K562 (cell line): ENCODE measurements around the gene PLCB3. TPM values are rescaled to one million over a fixed set of nuclear protein-coding genes. Genes with fewer than 3 reads are reported as not detected.

Experiments used
- GTF2B ChIP-seq: IDR thresholded peaks from 2 replicates; pipeline ENCODE4 v1.6.1; 2011; ENCODE audit not compliant: insufficient read length; ENCODE audit errors: extremely low read depth
- HMGN3 ChIP-seq: IDR thresholded peaks from 2 replicates; pipeline ENCODE4 v1.6.1; 2011; ENCODE audit warnings: borderline replicate concordance, low read depth, mild to moderate bottlenecking, mixed read lengths, low read length; ENCODE audit not compliant: insufficient read length; ENCODE audit errors: extremely low read depth
- ILF3 ChIP-seq: fragments of 450-650 bp; IDR thresholded peaks from 2 replicates; pipeline ENCODE4 v1.6.1; 2018; ENCODE audit warnings: antibody characterized with exemption, mild to moderate bottlenecking, moderate library complexity, borderline replicate concordance
- IRF2 ChIP-seq: sonication (generic); formaldehyde crosslinking; IDR thresholded peaks from 2 replicates; pipeline ENCODE4 v1.8.1; 2022; ENCODE audit warnings: mild to moderate bottlenecking, missing genetic modification reagents
- KLF10 ChIP-seq: fragments of 250-450 bp; sonication (Bioruptor Pico); IDR thresholded peaks from 2 replicates; pipeline ENCODE4 v1.6.1; 2021; ENCODE audit warnings: matching md5 sums
- KLF16 ChIP-seq: IDR thresholded peaks from 2 replicates; pipeline ENCODE4 v1.6.1; 2016; ENCODE audit warnings: antibody characterized with exemption
- NBN ChIP-seq: fragments of 450-650 bp; IDR thresholded peaks from 2 replicates; pipeline ENCODE4 v1.6.1; 2016; ENCODE audit warnings: low read depth, mild to moderate bottlenecking
- NR4A1 ChIP-seq, 2 experiments: fragments of 250-450 bp in 1 of 2; fragments of 450-650 bp in 1 of 2; sonication (Bioruptor Pico) in 1 of 2; IDR thresholded peaks; 2 replicates each; pipeline versions ENCODE4 v1.4.0 to v1.6.1; 2016 to 2020; ENCODE audit warnings: mild to moderate bottlenecking in 2 of 2, missing compliant biosample characterization in 1 of 2, missing genetic modification characterization in 1 of 2, moderate library complexity in 1 of 2
- PCBP2 ChIP-seq: fragments of 200-400 bp; formaldehyde crosslinking; IDR thresholded peaks from 2 replicates; pipeline ENCODE4 v1.6.1; 2018; ENCODE audit warnings: low read length, low read depth, mild to moderate bottlenecking, moderate library complexity; ENCODE audit not compliant: poor library complexity, severe bottlenecking
- RAD21 ChIP-seq, 2 experiments: fragments of 250-450 bp in 1 of 2; fragments of 450-650 bp in 1 of 2; sonication (Bioruptor Pico) in 1 of 2; formaldehyde crosslinking in 1 of 2; IDR thresholded peaks in 1 of 2; conservative IDR thresholded peaks in 1 of 2; 2 replicates each; pipeline versions ENCODE4 v1.4.0 to v1.8.0; 2020 to 2022; ENCODE audit warnings: mild to moderate bottlenecking in 2 of 2, moderate library complexity in 1 of 2
- RBBP5 ChIP-seq: fragments of 200-600 bp; sonication (generic); IDR thresholded peaks from 2 replicates; pipeline ENCODE4 v1.6.1; 2012; ENCODE audit warnings: borderline replicate concordance, mild to moderate bottlenecking, low read length, control low read depth, inconsistent platforms; ENCODE audit not compliant: insufficient read depth, poor library complexity, severe bottlenecking
- RBFOX2 ChIP-seq: fragments of 200-400 bp; formaldehyde crosslinking; IDR thresholded peaks from 2 replicates; pipeline ENCODE4 v1.6.1; 2017; ENCODE audit warnings: low read depth, mild to moderate bottlenecking, low read length, moderate library complexity
- SMARCB1 ChIP-seq: IDR thresholded peaks from 2 replicates; pipeline ENCODE4 v1.6.1; 2011; ENCODE audit warnings: improper control_type of control experiment, low read depth; ENCODE audit not compliant: insufficient read length
- SRF ChIP-seq, 2 experiments: fragments of 250-450, 450-650 bp in 1 of 2; sonication (Bioruptor Pico) in 1 of 2; sonication (generic) in 1 of 2; formaldehyde crosslinking; IDR thresholded peaks; 2 replicates each; pipeline versions ENCODE4 v1.5.0 to v1.5.1; 2020 to 2022; ENCODE audit warnings: mild to moderate bottlenecking in 1 of 2, missing genetic modification reagents in 1 of 2
- ZBTB12 ChIP-seq: fragments of 250-450 bp; sonication (Bioruptor Pico); IDR thresholded peaks from 2 replicates; pipeline ENCODE4 v1.4.0; 2020
- ZFX ChIP-seq: sonication (generic); formaldehyde crosslinking; IDR thresholded peaks from 2 replicates; pipeline ENCODE4 v1.8.0; 2022; ENCODE audit warnings: mild to moderate bottlenecking, missing genetic modification reagents, moderate library complexity
- ZNF134 ChIP-seq: fragments of 250-450 bp; sonication (Bioruptor Pico); conservative IDR thresholded peaks from 2 replicates; pipeline ENCODE4 v1.4.0; 2020
- ZNF175 ChIP-seq: fragments of 200-800 bp; sonication (Bioruptor generic); IDR thresholded peaks from 2 replicates; pipeline ENCODE4 v1.6.1; 2016; ENCODE audit warnings: low read depth, mild to moderate bottlenecking, missing genetic modification characterization, missing compliant biosample characterization
- ZNF830 ChIP-seq: fragments of 250-450 bp; sonication (Bioruptor Pico); IDR thresholded peaks from 2 replicates; pipeline ENCODE4 v1.5.0; 2021; ENCODE audit warnings: mild to moderate bottlenecking
- polyA plus RNA-seq, 8 experiments: library from polyadenylated mRNA; depleted of rRNA in 4 of 8; stranded (reverse) in 5 of 8; unstranded in 3 of 8; fragments of >200 nt; fragmentation: Nextera tagmentation in 2 of 8; fragmentation: Illumina TruSeq in 1 of 8; extraction: Ambion mirVana in 2 of 8; extraction: Trizol in 1 of 8; gene quantifications; 2 replicates each; pipeline versions ENCODE4 v1.2.1 to v1.2.3, GENCODE V29; 2011 to 2014; ENCODE audit warnings: inconsistent platforms in 1 of 8, missing spikeins in 1 of 8
- total RNA-seq, 7 experiments: library from RNA; depleted of rRNA in 6 of 7; stranded (reverse); fragments of >200 nt in 6 of 7; fragmentation: Illumina TruSeq in 2 of 7; extraction: Trizol in 2 of 7; gene quantifications; 2 replicates each; pipeline versions ENCODE4 v1.2.1 to v1.2.3, GENCODE V29; 2011 to 2021; ENCODE audit warnings: low replicate concordance in 1 of 7
- TF ChIP-seq, protein P1 (sequence below): fragments of 250-450 bp; sonication (Bioruptor Pico); IDR thresholded peaks from 2 replicates; pipeline ENCODE4 v1.8.0; 2021; ENCODE audit warnings: mild to moderate bottlenecking, moderate library complexity
- TF ChIP-seq, protein P2 (sequence below): sonication (generic); formaldehyde crosslinking; IDR thresholded peaks from 2 replicates; pipeline ENCODE4 v1.8.1; 2023; ENCODE audit warnings: mild to moderate bottlenecking, missing genetic modification reagents

PLCB3 gene
- total and polyA plus RNA-seq, 9 of the 15 experiments (the other 6 are each of a cell fraction or from before 2014, with no cell fraction given): 0.31 to 44.8 (median 14.6) TPM

DNA sequence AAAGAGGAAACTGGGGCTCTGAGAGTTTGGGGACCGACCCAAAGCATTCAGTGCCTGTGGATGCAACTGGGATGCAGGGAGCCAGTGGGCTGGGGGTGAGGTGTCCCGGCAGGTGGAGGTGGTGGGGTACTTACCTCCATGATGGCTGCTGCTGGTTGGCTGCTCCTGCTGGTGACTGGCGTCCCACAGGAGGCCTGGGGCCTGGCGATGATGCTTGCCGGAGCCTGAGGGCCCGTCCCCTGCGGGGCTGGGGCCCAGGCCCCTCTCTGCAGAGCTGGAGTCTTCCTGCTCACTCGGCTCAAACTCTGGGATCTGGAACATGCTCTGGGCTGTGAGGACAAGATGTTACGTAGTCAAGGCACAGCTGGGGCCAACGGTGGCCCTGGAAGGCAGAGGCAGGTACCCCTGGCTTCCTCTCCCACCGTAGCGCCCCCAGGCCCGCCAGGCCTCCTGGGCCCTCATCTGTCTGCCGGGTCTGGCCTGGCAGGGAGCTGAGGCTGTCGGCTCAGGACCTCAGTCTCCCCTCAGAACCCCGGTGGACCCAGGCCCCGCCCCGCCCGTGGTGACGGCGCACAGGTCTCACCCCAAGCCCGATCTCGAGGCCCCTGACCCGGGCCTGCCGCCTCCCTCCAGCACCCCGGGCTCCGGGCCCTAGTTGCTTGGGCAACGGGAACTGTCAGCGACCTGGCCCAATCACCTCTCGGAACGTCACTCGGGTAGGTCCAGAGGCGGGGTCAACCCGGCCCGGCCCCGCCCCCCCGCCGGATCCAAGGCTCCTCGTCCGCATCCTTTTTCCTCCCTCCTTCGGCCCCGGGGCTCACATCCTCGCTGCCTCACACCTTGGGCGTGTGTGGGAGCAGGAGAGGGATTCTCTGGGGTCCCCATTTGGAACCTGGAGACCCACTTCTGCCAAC lies 33.0 kb downstream of the PLCB3 start, which contains the start of gene BAD (continued):
- TF ChIP-seq SRF (CRISPR knock-in tag; IDR thresholded peaks at IDR 0.05) (peak in 1 of 2 experiments; percentile 43; a peak in 1 of 4 replicates), ZNF830 (CRISPR knock-in tag) (no peak), RBBP5 (no peak), PCBP2 (no peak), ILF3 (no peak), RAD21 (CRISPR knock-in tag; conservative IDR thresholded peaks at IDR 0.05 in 1 of 2, IDR thresholded peaks at IDR 0.05 in 1 of 2) (no peak), GTF2B (no peak), ZFX (CRISPR knock-in tag) (peak; percentile 84), KLF10 (CRISPR knock-in tag) (no peak), NBN (0 out of 2 replicates have a peak, but pooled peaks have one; percentile 55), HMGN3 (peak; percentile 38), SMARCB1 (no peak), ZNF134 (CRISPR knock-in tag) (no peak), ZBTB12 (peak; percentile 75), IRF2 (CRISPR knock-in tag) (no peak), NR4A1 (CRISPR knock-in tag; IDR thresholded peaks at IDR 0.05) (no peak), NR4A1 (tag; IDR thresholded peaks at IDR 0.05) (no peak), RBFOX2 (peak; percentile 74), ZNF175 (CRISPR knock-in tag) (no peak), KLF16 (no peak)
- TF ChIP-seq, protein P1, sequence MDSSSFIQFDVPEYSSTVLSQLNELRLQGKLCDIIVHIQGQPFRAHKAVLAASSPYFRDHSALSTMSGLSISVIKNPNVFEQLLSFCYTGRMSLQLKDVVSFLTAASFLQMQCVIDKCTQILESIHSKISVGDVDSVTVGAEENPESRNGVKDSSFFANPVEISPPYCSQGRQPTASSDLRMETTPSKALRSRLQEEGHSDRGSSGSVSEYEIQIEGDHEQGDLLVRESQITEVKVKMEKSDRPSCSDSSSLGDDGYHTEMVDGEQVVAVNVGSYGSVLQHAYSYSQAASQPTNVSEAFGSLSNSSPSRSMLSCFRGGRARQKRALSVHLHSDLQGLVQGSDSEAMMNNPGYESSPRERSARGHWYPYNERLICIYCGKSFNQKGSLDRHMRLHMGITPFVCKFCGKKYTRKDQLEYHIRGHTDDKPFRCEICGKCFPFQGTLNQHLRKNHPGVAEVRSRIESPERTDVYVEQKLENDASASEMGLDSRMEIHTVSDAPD: no peak
- TF ChIP-seq, protein P2, sequence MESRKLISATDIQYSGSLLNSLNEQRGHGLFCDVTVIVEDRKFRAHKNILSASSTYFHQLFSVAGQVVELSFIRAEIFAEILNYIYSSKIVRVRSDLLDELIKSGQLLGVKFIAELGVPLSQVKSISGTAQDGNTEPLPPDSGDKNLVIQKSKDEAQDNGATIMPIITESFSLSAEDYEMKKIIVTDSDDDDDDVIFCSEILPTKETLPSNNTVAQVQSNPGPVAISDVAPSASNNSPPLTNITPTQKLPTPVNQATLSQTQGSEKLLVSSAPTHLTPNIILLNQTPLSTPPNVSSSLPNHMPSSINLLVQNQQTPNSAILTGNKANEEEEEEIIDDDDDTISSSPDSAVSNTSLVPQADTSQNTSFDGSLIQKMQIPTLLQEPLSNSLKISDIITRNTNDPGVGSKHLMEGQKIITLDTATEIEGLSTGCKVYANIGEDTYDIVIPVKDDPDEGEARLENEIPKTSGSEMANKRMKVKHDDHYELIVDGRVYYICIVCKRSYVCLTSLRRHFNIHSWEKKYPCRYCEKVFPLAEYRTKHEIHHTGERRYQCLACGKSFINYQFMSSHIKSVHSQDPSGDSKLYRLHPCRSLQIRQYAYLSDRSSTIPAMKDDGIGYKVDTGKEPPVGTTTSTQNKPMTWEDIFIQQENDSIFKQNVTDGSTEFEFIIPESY (CRISPR knock-in tag): peak; percentile 68
